ENCODE measurements around the gene GPATCH1. TPM values are rescaled to one million over a fixed set of nuclear protein-coding genes. Genes with fewer than 3 reads are reported as not detected.

GPATCH1 gene
- total and polyA plus RNA-seq, 2 of the 8 experiments (the other 6 are each of a cell fraction or from before 2014, with no cell fraction given): 4.3 to 8.2 TPM

DNA sequence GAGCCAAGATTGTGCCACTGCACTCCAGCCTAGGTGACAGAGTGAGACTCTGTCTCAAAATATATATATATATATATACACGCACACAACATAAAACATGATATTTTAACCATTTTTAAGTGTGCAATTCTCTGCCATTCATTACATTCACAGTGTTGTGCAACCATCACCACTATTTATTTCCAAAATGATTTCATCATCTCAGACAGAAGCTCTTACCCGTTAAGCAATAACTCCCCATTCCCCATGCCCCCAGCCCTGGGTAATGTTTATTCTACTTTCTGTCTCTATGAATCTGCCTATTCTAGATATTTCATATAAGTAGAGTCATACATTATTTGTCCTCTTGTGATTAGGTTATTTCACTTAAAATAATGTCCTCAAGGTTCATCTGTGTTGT lies 71.2 kb downstream of the GPATCH1 start:
- Histone ChIP-seq H2BK120ac (replicated peaks; ENCODE audit: low read depth, low read length) (no peak overlapping the region), H2AFZ (ENCODE audit: low read length) (no peak overlapping the region), H3K56ac (replicated peaks; ENCODE audit: insufficient read length, low read depth, low read length) (no peak overlapping the region), H3K27ac (ENCODE audit: low read depth, low read length) (no peak overlapping the region), H3K79me2 (ENCODE audit: control insufficient read depth in 1 of 2, insufficient read depth in 2 of 2, low read length in 2 of 2) (no peaks in the 10 kb centered on the region), H2AK5ac (ENCODE audit: low read depth, low read length) (no peak overlapping the region), H3K4ac (replicated peaks; ENCODE audit: insufficient read length, low read depth, low read length) (no peak overlapping the region), H3K18ac (ENCODE audit: extremely low read depth, low read length) (no peak overlapping the region), H4K8ac (ENCODE audit: extremely low read depth, insufficient read depth, low read length) (no peak overlapping the region), H2BK5ac (ENCODE audit: low read depth, low read length) (no peak overlapping the region), H3K36me3 (ENCODE audit: control insufficient read depth in 2 of 4, insufficient read depth in 4 of 4, low read length in 3 of 4) (no peaks in the 10 kb centered on the region), H3K9me3 (ENCODE audit: insufficient read depth in 2 of 2, low read depth in 1 of 2, low read length in 1 of 2) (no peaks in the 10 kb centered on the region), H4K91ac (replicated peaks; ENCODE audit: insufficient read length, low read length) (no peak overlapping the region), H3K14ac (ENCODE audit: insufficient read length) (no peak overlapping the region), H2BK20ac (ENCODE audit: low read length) (no peak overlapping the region), H3K9ac (replicated peaks in 1 of 4; ENCODE audit: extremely low read depth in 1 of 4, low read depth in 3 of 4, low read length in 3 of 4) (no peak overlapping the region), H3K4me2 (ENCODE audit: insufficient read depth in 1 of 2, low read depth in 2 of 2, low read length in 2 of 2) (no peak overlapping the region), H2BK12ac (ENCODE audit: low read depth, low read length) (no peak overlapping the region), H3K23me2 (ENCODE audit: low read depth, low read length) (no peaks in the 10 kb centered on the region), H3K27me3 (replicated peaks in 1 of 4; ENCODE audit: control insufficient read depth in 3 of 4, extremely low read depth in 1 of 4, insufficient read depth in 3 of 4, low read length in 3 of 4) (no peaks in the 10 kb centered on the region), H3K4me1 (replicated peaks in 1 of 4; ENCODE audit: control insufficient read depth in 3 of 4, insufficient read depth in 4 of 4, low read length in 3 of 4) (no peaks in the 10 kb centered on the region), H3K23ac (ENCODE audit: insufficient read length) (no peak overlapping the region), H4K20me1 (replicated peaks in 1 of 2; ENCODE audit: control insufficient read depth in 1 of 2, insufficient read depth in 2 of 2, low read length in 2 of 2) (no peaks in the 10 kb centered on the region), H4K5ac (ENCODE audit: insufficient read length, low read depth, low read length) (no peak overlapping the region), H2BK15ac (ENCODE audit: low read length) (no peak overlapping the region), H3K79me1 (ENCODE audit: low read depth, low read length) (no peaks in the 10 kb centered on the region), H3K4me3 (ENCODE audit: extremely low read depth in 1 of 4, insufficient read depth in 2 of 4, low read depth in 3 of 4, low read length in 4 of 4) (no peak overlapping the region)
- POLR2A ChIA-PET (ENCODE audit: partially characterized antibody): no interaction called here
- CTCF ChIA-PET (ENCODE audit: partially characterized antibody): interaction anchor here (0.7 to 3.0 kb wide), 6 partner anchors 10 to 975 kb away, joined by 3 to 14 read pairs (median 4); no protein-coding TSS in a partner anchor
- DNase-seq (ENCODE audit: low read depth in 1 of 2, low spot score in 2 of 2): no peak
- WGBS, 2 experiments (ENCODE audit: extremely low coverage in 1 of 2, insufficient coverage in 1 of 2, insufficient read length in 1 of 2, insufficient replicate concordance in 2 of 2, low coverage in 1 of 2, low lambda C conversion rate in 2 of 2, missing lambda C conversion rate in 1 of 2): 85% methylated on average over 2 of the region's 2 CpGs; no CpG with 5 or more reads in 1 of the 2 experiments
- TF ChIP-seq GTF2F1 (IDR thresholded peaks at IDR 0.05; ENCODE audit: borderline replicate concordance, low read depth, low read length): no peak
- TF ChIP-seq RFX5 (IDR thresholded peaks at IDR 0.05; ENCODE audit: borderline replicate concordance, low read depth, low read length): no peak
- TF ChIP-seq, protein P1, sequence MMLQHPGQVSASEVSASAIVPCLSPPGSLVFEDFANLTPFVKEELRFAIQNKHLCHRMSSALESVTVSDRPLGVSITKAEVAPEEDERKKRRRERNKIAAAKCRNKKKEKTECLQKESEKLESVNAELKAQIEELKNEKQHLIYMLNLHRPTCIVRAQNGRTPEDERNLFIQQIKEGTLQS (IDR thresholded peaks at IDR 0.05; ENCODE audit: insufficient read depth, low read depth, low read length): no peak
- TF ChIP-seq TEAD4 (IDR thresholded peaks at IDR 0.05; ENCODE audit: low read depth, low read length): no peak
- no peak for TF ChIP-seq KDM1A (IDR thresholded peaks at IDR 0.05; ENCODE audit: borderline replicate concordance, low read length)
- TF ChIP-seq SUZ12 (IDR thresholded peaks at IDR 0.05; ENCODE audit: low read length): no peak
- TF ChIP-seq TAF7 (optimal IDR thresholded peaks at IDR 0.05; ENCODE audit: borderline replicate concordance, low read depth, low read length): no peak
- TF ChIP-seq CTBP2 (IDR thresholded peaks at IDR 0.05; ENCODE audit: borderline replicate concordance, insufficient read depth, insufficient read length, low read length): no peak
- TF ChIP-seq ATF2 (IDR thresholded peaks at IDR 0.05; ENCODE audit: low read length): no peak
- no peak for TF ChIP-seq SP2 (IDR thresholded peaks at IDR 0.05; ENCODE audit: low read length)
- no peak for TF ChIP-seq HDAC6 (IDR thresholded peaks at IDR 0.05; ENCODE audit: low read depth, low read length)
- no peak for TF ChIP-seq NANOG (IDR thresholded peaks at IDR 0.05; ENCODE audit: insufficient read depth, low read depth, low read length, poor library complexity, severe bottlenecking)
- no peak for FAIRE-seq
